HCT116 (cell line): Measurements from ENCODE around the gene ALK.

ENCODE experiments used
- ATF3 ChIP-seq: IDR thresholded peaks from 2 replicates; pipeline ENCODE4 v1.6.1; 2012
- ELF1 ChIP-seq: IDR thresholded peaks from 2 replicates; pipeline ENCODE4 v1.6.1; 2012; ENCODE audit warnings: low read depth, borderline replicate concordance
- EZH2 ChIP-seq: fragments of 200-600 bp; sonication (generic); IDR thresholded peaks from 2 replicates; pipeline ENCODE4 v1.6.1; 2017; ENCODE audit warnings: antibody characterized with exemption, mixed run types
- JUND ChIP-seq: IDR thresholded peaks from 2 replicates; pipeline ENCODE4 v1.6.1; 2012
- MAX ChIP-seq: IDR thresholded peaks from 2 replicates; pipeline ENCODE4 v1.6.1; 2012
- POLR2A ChIP-seq: IDR thresholded peaks from 2 replicates; pipeline ENCODE4 v1.7.0; 2011; ENCODE audit warnings: borderline replicate concordance; ENCODE audit not compliant: insufficient read depth, insufficient read length; ENCODE audit errors: extremely low read depth
- POLR2AphosphoS5 ChIP-seq: IDR thresholded peaks from 2 replicates; pipeline ENCODE4 v1.6.1; 2011; ENCODE audit warnings: mild to moderate bottlenecking, low read depth, low read length, moderate library complexity
- RAD21 ChIP-seq: IDR thresholded peaks from 2 replicates; pipeline ENCODE4 v1.6.1; 2012; ENCODE audit warnings: low read depth, mild to moderate bottlenecking
- SIN3A ChIP-seq: IDR thresholded peaks from 2 replicates; pipeline ENCODE4 v1.6.1; 2012; ENCODE audit warnings: low read depth
- TCF7L2 ChIP-seq: IDR thresholded peaks from 2 replicates; pipeline ENCODE4 v1.7.0; 2011; ENCODE audit warnings: borderline replicate concordance, inconsistent platforms; ENCODE audit not compliant: insufficient read depth, insufficient read length; ENCODE audit errors: extremely low read depth
- ZNF274 ChIP-seq: fragments of 200-500 bp; sonication (Bioruptor generic); IDR thresholded peaks from 2 replicates; pipeline ENCODE4 v1.6.1; 2014; ENCODE audit warnings: mild to moderate bottlenecking, low read depth, low read length, inconsistent platforms
- TF ChIP-seq, protein P1 (sequence below), 3 experiments: fragments of 200-600 bp in 1 of 3; sonication (generic) in 1 of 3; IDR thresholded peaks in 2 of 3; conservative IDR thresholded peaks in 1 of 3; 2 replicates each; pipeline ENCODE4 v1.5.1; 2012 to 2017; ENCODE audit warnings: low read depth in 2 of 3, low read length in 2 of 3, antibody characterized with exemption in 1 of 3, borderline replicate concordance in 1 of 3, control low read depth in 1 of 3, mild to moderate bottlenecking in 1 of 3, mixed read lengths in 1 of 3, mixed run types in 1 of 3, moderate library complexity in 1 of 3; ENCODE audit not compliant: insufficient read depth in 1 of 3
- TF ChIP-seq, protein P2 (sequence below): IDR thresholded peaks from 2 replicates; pipeline ENCODE4 v1.6.1; 2012; ENCODE audit warnings: low read depth
- TF ChIP-seq, protein P3 (sequence below): IDR thresholded peaks from 2 replicates; pipeline ENCODE4 v1.6.1; 2011; ENCODE audit warnings: mild to moderate bottlenecking, low read length, moderate library complexity; ENCODE audit not compliant: insufficient replicate concordance; ENCODE audit errors: extremely low read depth

- TF ChIP-seq POLR2A (no peak), TCF7L2 (no peak), SIN3A (no peak), JUND (no peak), ATF3 (no peak), ZNF274 (no peak), EZH2 (no peak), POLR2AphosphoS5 (no peak), RAD21 (no peak), ELF1 (no peak), MAX (no peak)
- TF ChIP-seq, protein P1, sequence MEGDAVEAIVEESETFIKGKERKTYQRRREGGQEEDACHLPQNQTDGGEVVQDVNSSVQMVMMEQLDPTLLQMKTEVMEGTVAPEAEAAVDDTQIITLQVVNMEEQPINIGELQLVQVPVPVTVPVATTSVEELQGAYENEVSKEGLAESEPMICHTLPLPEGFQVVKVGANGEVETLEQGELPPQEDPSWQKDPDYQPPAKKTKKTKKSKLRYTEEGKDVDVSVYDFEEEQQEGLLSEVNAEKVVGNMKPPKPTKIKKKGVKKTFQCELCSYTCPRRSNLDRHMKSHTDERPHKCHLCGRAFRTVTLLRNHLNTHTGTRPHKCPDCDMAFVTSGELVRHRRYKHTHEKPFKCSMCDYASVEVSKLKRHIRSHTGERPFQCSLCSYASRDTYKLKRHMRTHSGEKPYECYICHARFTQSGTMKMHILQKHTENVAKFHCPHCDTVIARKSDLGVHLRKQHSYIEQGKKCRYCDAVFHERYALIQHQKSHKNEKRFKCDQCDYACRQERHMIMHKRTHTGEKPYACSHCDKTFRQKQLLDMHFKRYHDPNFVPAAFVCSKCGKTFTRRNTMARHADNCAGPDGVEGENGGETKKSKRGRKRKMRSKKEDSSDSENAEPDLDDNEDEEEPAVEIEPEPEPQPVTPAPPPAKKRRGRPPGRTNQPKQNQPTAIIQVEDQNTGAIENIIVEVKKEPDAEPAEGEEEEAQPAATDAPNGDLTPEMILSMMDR (IDR thresholded peaks at IDR 0.05 in 2 of 3, conservative IDR thresholded peaks at IDR 0.05 in 1 of 3; ENCODE audit: borderline replicate concordance in 1 of 3, insufficient read depth in 1 of 3, low read depth in 2 of 3, low read length in 2 of 3): no peak
- TF ChIP-seq, protein P2, sequence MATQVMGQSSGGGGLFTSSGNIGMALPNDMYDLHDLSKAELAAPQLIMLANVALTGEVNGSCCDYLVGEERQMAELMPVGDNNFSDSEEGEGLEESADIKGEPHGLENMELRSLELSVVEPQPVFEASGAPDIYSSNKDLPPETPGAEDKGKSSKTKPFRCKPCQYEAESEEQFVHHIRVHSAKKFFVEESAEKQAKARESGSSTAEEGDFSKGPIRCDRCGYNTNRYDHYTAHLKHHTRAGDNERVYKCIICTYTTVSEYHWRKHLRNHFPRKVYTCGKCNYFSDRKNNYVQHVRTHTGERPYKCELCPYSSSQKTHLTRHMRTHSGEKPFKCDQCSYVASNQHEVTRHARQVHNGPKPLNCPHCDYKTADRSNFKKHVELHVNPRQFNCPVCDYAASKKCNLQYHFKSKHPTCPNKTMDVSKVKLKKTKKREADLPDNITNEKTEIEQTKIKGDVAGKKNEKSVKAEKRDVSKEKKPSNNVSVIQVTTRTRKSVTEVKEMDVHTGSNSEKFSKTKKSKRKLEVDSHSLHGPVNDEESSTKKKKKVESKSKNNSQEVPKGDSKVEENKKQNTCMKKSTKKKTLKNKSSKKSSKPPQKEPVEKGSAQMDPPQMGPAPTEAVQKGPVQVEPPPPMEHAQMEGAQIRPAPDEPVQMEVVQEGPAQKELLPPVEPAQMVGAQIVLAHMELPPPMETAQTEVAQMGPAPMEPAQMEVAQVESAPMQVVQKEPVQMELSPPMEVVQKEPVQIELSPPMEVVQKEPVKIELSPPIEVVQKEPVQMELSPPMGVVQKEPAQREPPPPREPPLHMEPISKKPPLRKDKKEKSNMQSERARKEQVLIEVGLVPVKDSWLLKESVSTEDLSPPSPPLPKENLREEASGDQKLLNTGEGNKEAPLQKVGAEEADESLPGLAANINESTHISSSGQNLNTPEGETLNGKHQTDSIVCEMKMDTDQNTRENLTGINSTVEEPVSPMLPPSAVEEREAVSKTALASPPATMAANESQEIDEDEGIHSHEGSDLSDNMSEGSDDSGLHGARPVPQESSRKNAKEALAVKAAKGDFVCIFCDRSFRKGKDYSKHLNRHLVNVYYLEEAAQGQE: no peak
- TF ChIP-seq, protein P3, sequence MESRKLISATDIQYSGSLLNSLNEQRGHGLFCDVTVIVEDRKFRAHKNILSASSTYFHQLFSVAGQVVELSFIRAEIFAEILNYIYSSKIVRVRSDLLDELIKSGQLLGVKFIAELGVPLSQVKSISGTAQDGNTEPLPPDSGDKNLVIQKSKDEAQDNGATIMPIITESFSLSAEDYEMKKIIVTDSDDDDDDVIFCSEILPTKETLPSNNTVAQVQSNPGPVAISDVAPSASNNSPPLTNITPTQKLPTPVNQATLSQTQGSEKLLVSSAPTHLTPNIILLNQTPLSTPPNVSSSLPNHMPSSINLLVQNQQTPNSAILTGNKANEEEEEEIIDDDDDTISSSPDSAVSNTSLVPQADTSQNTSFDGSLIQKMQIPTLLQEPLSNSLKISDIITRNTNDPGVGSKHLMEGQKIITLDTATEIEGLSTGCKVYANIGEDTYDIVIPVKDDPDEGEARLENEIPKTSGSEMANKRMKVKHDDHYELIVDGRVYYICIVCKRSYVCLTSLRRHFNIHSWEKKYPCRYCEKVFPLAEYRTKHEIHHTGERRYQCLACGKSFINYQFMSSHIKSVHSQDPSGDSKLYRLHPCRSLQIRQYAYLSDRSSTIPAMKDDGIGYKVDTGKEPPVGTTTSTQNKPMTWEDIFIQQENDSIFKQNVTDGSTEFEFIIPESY: no peak
These were observed 546.6 kb downstream of the ALK start for GRCh38 chr2:29374823-29375222.
